Smooth muscle cell (in vitro differentiated cells): Measurements from ENCODE around the gene ANGPTL7. TPM values are rescaled to one million over a fixed set of nuclear protein-coding genes. Genes with fewer than 3 reads are reported as not detected.
"Not testable (repeated sequence)": the region's sequence is repeated elsewhere in the genome, so short reads cannot be mapped to it uniquely, and the experiment has no call there.

Experiments
- DNase-seq: peaks from one replicate; lab custom pipeline; 2025; ENCODE audit not compliant: unreplicated experiment; lab: John Stamatoyannopoulos, UW
- H2AFZ ChIP-seq: fragments of 200-600 bp; sonication (generic); 2 replicates; pipeline ENCODE4 v1.6.0; 2016; ENCODE audit warnings: antibody characterized with exemption, low read depth, mild to moderate bottlenecking
- H3F3A ChIP-seq: fragments of 200-600 bp; sonication (generic); 2 replicates; pipeline ENCODE4 v1.6.0; 2017; ENCODE audit warnings: antibody characterized with exemption, low read depth
- H3K27ac ChIP-seq: fragments of 200-600 bp; sonication (generic); 2 replicates; pipeline ENCODE4 v1.5.1; 2016; ENCODE audit warnings: low read depth, mild to moderate bottlenecking
- H3K27me3 ChIP-seq: fragments of 200-600 bp; sonication (generic); 2 replicates; pipeline ENCODE4 v1.6.1; 2016; ENCODE audit warnings: low read depth, mild to moderate bottlenecking
- H3K36me3 ChIP-seq: fragments of 200-600 bp; sonication (generic); 2 replicates; pipeline ENCODE4 v1.5.1; 2016; ENCODE audit warnings: low read depth
- H3K4me1 ChIP-seq: fragments of 200-600 bp; sonication (generic); 2 replicates; pipeline ENCODE4 v1.5.1; 2016; ENCODE audit warnings: low read depth
- H3K4me2 ChIP-seq: fragments of 200-600 bp; sonication (generic); 2 replicates; pipeline ENCODE4 v1.6.0; 2016; ENCODE audit warnings: mild to moderate bottlenecking
- H3K4me3 ChIP-seq: fragments of 200-600 bp; sonication (generic); 2 replicates; pipeline ENCODE4 v1.5.1; 2016; ENCODE audit warnings: mild to moderate bottlenecking
- H3K79me2 ChIP-seq: fragments of 200-600 bp; sonication (generic); 2 replicates; pipeline ENCODE4 v1.6.0; 2016; ENCODE audit warnings: low read depth, mild to moderate bottlenecking
- H3K9ac ChIP-seq: fragments of 200-600 bp; sonication (generic); 2 replicates; pipeline ENCODE4 v1.6.0; 2016; ENCODE audit warnings: low read depth
- H3K9me3 ChIP-seq: fragments of 200-600 bp; sonication (generic); replicated peaks from 2 replicates; pipeline ENCODE4 v1.5.1; 2016; ENCODE audit warnings: low read depth
- H4K20me1 ChIP-seq: fragments of 200-600 bp; sonication (generic); 2 replicates; pipeline ENCODE4 v1.6.0; 2016; ENCODE audit warnings: low read depth
- CTCF ChIP-seq: fragments of 200-600 bp; sonication (generic); IDR thresholded peaks from 2 replicates; pipeline ENCODE4 v1.5.1; 2017; ENCODE audit warnings: borderline replicate concordance, mild to moderate bottlenecking, antibody characterized with exemption; ENCODE audit not compliant: insufficient read depth, poor library complexity, severe bottlenecking
- WGBS: methylation state at CpG from one replicate; pipeline ENCODE4 v1.1.7; 2016; ENCODE audit warnings: low lambda C conversion rate; 5-methylcytosine and 5-hydroxymethylcytosine counted together
- polyA plus RNA-seq: library from polyadenylated mRNA; unstranded; fragments of >200 nt; fragmentation: Nextera tagmentation; extraction: Ambion mirVana; gene quantifications from 2 replicates; pipeline ENCODE4 v1.2.1, GENCODE V29; 2016
- total RNA-seq: library from RNA; depleted of rRNA; stranded (reverse); fragments of >200 nt; gene quantifications from 2 replicates; pipeline ENCODE4 v1.2.3, GENCODE V29; 2014

Gene ANGPTL7
- total and polyA plus RNA-seq, 2 experiments from 2014 or later, result 0.31 TPM; not detected in 1

DNA sequence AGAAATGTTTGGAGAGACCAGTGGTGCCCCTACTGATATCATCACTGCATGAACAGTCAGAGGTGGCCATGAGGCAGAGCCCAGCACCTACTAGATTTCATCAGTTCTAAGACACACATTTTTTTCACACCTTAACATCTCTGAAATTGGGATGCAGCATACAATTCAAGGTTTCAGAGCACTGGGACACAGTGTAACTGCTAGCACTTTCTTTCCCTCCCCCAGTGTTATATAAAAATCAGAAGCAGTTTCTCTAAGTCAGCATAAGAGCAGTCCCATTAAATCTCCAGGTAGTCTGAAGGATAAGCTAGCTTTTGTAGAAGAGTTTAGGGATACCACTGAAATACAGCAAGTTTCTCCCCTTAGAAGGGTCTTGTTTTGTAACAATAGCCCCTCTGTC lies 10.0 kb upstream of the ANGPTL7 start:
- DNase-seq, result no peak
- Histone ChIP-seq H3K9ac (no peak overlapping the region), H3K4me3 (no peak overlapping the region), H3K79me2 (no peaks in the 10 kb centered on the region), H3K27me3 (no peaks in the 10 kb centered on the region), H3K4me1 (peaks cover 13% of the 10 kb centered on the region), H3K4me2 (no peak overlapping the region), H3K27ac (no peak overlapping the region), H2AFZ (no peak overlapping the region), H4K20me1 (peaks cover 50% of the 10 kb centered on the region), H3F3A (peaks cover 3% of the 10 kb centered on the region), H3K9me3 (no peaks in the 10 kb centered on the region), H3K36me3 (no peaks in the 10 kb centered on the region)
- TF ChIP-seq CTCF, result no peak

- H3K4me3 ChIP-seq, H3K9me3 ChIP-seq, H2AFZ ChIP-seq, H3F3A ChIP-seq, H3K4me2 ChIP-seq, H3K36me3 ChIP-seq, DNase-seq, H3K79me2 ChIP-seq, H3K9ac ChIP-seq, H3K27me3 ChIP-seq: not testable (repeated sequence)
- Histone ChIP-seq H4K20me1 (peaks cover 47% of the 10 kb centered on the region), H3K4me1 (peaks cover 13% of the 10 kb centered on the region), H3K27ac (peak overlapping the region; percentile 42)
- WGBS, result 62% methylated on average over 3 of the region's 3 CpGs
Measured at GRCh38 chr1:11179749-11180148, 9.4 kb upstream of the ANGPTL7 start.

DNA sequence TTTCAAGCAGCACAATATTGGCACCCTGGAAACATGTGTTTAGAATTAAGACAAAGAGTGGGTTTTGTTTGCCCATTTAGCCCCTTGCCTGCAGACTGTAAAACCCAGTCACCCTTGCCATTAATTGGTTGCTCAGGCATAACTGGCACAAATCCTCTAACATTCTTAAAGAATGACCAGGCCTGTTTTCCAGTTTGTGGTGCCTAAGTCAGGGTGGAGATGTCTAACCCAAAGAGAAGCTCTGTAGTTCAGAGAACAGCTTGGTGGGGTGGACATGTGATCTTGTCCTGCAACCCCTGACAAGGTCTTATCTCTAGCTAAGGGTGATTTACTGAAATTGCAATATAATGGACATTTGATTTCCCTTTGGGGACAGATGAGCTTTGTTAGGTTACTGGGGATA lies 8.8 kb upstream of the ANGPTL7 start:
- Histone ChIP-seq H4K20me1 (peaks cover 48% of the 10 kb centered on the region), H3K4me3 (no peak overlapping the region), H3K9me3 (no peaks in the 10 kb centered on the region), H3K9ac (no peak overlapping the region), H3K4me1 (peaks cover 13% of the 10 kb centered on the region), H3F3A (peaks cover 3% of the 10 kb centered on the region), H3K27ac (peak overlapping the region; percentile 42), H3K27me3 (no peaks in the 10 kb centered on the region), H2AFZ (no peak overlapping the region), H3K36me3 (no peaks in the 10 kb centered on the region), H3K4me2 (no peak overlapping the region), H3K79me2 (no peaks in the 10 kb centered on the region)
- TF ChIP-seq CTCF, result no peak
- no peak for DNase-seq

DNA sequence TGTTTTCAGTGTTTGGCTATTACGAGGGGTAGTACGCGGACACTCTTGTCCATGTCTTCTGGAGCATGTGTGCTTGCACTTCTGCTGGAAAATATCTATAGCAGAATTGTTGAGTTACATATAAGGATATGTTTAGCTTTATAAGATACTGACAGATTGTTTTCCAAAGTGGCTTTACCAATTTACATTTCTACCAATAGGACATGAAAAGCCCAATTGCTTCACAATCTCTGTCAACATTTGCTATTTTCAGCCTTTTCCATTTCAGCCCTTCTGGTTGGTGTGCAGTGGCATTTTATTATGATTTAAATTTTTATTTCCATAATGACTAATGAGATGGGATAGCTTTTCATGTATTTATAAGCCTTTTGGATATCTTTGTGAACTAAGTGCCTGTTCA lies 6.3 kb upstream of the ANGPTL7 start:
- no peak for TF ChIP-seq CTCF
- Histone ChIP-seq H4K20me1 (peaks cover 56% of the 10 kb centered on the region), H2AFZ (no peak overlapping the region), H3F3A (peaks cover 3% of the 10 kb centered on the region), H3K4me1 (peaks cover 13% of the 10 kb centered on the region), H3K27ac (no peak overlapping the region), H3K4me3 (no peak overlapping the region), H3K9ac (no peak overlapping the region), H3K9me3 (no peaks in the 10 kb centered on the region), H3K79me2 (no peaks in the 10 kb centered on the region), H3K4me2 (no peak overlapping the region), H3K27me3 (no peaks in the 10 kb centered on the region), H3K36me3 (no peaks in the 10 kb centered on the region)
- WGBS, result 99% methylated on average over 3 of the region's 3 CpGs
- no peak for DNase-seq
